GM12875 (cell line): ENCODE results near the gene ZNF527.
"Not testable (repeated sequence)": the region's sequence is repeated elsewhere in the genome, so short reads cannot be mapped to it uniquely, and the experiment has no call there.

Experiments used
- H3K4me3 ChIP-seq: one replicate; pipeline ENCODE4 v1.5.1; 2011; ENCODE audit warnings: low read depth, low read length, control low read depth
- TF ChIP-seq, protein P1 (sequence below): IDR thresholded peaks from 2 replicates; pipeline ENCODE4 v1.5.1; 2011; ENCODE audit warnings: low read depth, mild to moderate bottlenecking, control low read depth, inconsistent platforms, low read length, moderate library complexity, borderline replicate concordance; ENCODE audit not compliant: insufficient read depth

Gene ZNF527

DNA sequence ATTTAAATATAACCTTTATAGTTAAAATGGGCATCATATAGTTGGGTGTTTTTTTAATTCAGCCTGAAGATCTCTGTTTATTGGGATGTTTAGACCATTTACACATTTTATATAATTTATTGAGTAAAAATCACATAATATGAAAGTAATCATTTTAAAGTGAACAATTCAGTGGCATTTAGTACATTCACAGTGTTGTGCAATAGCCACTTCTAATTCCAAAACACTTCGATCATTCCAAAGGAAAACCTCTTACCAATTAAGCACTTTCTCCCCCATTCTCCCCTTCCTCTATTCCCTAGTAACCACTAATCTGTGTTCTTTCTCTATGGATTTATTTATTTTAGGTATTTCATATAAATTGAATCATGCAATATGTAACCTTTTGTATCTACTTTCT is 30.2 kb downstream of the ZNF527 start:
- TF ChIP-seq, protein P1, sequence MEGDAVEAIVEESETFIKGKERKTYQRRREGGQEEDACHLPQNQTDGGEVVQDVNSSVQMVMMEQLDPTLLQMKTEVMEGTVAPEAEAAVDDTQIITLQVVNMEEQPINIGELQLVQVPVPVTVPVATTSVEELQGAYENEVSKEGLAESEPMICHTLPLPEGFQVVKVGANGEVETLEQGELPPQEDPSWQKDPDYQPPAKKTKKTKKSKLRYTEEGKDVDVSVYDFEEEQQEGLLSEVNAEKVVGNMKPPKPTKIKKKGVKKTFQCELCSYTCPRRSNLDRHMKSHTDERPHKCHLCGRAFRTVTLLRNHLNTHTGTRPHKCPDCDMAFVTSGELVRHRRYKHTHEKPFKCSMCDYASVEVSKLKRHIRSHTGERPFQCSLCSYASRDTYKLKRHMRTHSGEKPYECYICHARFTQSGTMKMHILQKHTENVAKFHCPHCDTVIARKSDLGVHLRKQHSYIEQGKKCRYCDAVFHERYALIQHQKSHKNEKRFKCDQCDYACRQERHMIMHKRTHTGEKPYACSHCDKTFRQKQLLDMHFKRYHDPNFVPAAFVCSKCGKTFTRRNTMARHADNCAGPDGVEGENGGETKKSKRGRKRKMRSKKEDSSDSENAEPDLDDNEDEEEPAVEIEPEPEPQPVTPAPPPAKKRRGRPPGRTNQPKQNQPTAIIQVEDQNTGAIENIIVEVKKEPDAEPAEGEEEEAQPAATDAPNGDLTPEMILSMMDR = no peak
- H3K4me3 ChIP-seq = no peak overlapping the region

DNA sequence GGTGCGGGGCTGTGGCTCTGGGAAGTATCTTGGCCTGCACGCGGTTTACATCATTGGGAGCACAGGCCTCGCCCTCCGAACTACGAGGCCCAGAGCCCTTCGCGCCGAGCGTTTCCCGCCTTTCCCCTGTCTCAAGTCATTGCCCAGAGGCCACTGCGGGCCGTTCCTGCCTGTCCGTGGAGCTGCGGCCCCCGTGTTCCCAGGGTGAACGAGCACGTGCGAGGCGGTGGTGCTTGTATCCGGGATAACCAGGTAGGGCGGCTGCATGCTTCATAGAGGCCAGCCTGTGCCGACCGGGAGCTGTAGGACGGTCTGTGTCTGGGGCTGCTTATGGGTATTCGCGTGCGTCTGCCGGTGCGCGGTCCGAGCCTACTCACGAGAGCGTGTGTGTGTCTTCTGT is 32.5 kb downstream of the ZNF527 start:
- TF ChIP-seq, protein P1 = no peak

DNA sequence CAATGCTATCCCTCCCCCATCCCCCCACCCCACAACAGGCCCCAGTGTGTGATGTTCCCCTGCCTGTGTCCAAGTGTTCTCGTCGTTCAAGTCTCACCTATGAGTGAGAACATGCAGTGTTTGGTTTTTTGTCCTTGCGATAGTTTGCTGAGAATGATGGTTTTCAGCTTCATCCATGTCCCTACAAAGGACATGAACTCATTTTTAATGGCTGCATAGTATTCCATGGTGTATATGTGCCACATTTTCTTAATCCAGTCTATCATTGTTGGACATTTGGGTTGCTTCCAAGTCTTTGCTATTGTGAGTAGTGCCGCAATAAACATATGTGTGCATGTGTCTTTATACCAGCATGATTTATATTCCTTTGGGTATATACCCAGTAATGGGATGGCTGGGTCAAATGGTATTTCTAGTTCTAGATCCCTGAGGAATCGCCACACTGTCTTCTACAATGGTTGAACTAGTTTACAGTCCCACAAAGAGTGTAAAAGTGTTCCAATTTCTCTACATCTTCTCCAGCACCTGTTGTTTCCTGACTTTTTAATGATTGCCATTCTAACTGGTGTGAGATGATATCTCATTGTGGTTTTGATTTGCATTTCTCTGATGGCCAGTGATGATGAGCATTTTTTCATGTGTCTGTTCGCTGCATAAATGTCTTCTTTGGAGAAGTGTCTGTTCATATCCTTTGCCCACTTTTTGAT is 35.4 kb downstream of the ZNF527 start:
- not testable (repeated sequence) for H3K4me3 ChIP-seq

More for the DNA sequence above, 32.5 kb downstream of the ZNF527 start:
- no peak overlapping the region for H3K4me3 ChIP-seq

DNA sequence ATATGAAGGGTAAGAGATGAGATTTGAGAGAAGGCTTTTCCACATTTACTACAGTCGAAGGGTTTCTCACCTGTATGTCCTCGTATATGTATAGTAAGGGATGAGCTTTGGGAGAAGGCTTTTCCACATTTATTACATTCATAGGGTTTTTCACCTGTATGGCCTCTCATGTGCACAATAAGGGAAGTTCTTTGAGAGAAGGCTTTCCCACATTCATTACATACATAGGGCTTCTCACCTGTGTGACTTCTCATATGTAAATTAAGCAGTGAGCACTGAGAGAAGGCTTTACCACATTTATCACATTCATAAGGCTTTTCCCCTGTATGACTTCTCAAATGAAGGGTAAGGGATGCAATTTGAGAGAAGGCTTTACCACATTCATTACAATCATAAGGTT is 41.8 kb downstream of the ZNF527 start:
- TF ChIP-seq, protein P1 = no peak
- H3K4me3 ChIP-seq = no peak overlapping the region

DNA sequence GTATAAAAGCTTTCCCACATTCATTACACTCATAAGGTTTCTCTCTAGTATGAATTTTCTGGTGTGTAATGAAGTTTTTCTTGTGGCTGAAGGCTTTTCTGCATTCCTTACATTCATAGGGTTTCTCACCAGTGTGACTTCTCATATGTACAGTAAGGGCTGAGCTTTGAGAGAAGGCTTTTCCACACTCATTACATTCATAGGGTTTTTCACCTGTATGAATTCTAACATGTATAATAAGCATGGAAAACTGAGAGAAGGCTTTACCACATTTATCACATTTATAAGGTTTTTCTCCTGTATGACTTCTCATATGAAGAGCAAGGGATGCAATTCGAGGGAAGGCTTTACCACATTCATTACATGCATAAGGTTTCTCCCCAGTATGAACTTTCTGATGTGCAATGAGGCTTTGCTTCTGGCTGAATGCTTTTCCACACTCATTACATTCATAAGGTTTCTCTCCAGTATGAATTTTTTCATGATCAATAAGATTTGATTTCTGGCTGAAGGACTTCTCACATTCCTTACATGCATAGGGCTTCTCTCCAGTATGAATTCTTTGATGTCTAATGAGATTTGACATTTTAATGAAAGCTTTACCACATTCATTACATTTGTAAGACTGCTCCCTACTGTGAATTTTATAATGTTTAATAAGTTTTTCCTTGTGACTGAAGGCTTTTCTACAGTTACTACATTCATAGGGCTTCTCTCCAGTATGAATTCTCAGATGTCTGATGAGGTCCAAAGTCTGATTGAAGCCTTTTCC is 42.6 kb downstream of the ZNF527 start:
- H3K4me3 ChIP-seq = no peak overlapping the region
- TF ChIP-seq, protein P1 = no peak
